H1 (cell line): ENCODE measurements around the gene PPP2R2D. TPM values are rescaled to one million over a fixed set of nuclear protein-coding genes. Genes with fewer than 3 reads are reported as not detected.

Experiments
- CTCF ChIA-PET: fragments of 300-600 bp; sonication (Branson Sonifier 250); formaldehyde crosslinking; loops from one replicate; lab custom pipeline; 2021; ENCODE audit not compliant: partially characterized antibody; lab: Charles Lee
- POLR2A ChIA-PET: fragments of 300-600 bp; sonication (Branson Sonifier 250); formaldehyde crosslinking; loops from one replicate; lab custom pipeline; 2021; ENCODE audit warnings: inconsistent platforms; ENCODE audit not compliant: partially characterized antibody; lab: Charles Lee
- DNase-seq, 2 experiments: peaks; one replicate each; pipeline versions ENCODE4 v3.0.0 to v3.0.0-alpha.2; 2010 to 2022; ENCODE audit warnings: low spot score in 2 of 2, low read depth in 1 of 2, mixed read lengths in 1 of 2
- FAIRE-seq: peaks from 2 replicates; lab custom pipeline; 2011; peaks lifted over from hg19 to GRCh38; lab: Jason Lieb, UNC
- H2AFZ ChIP-seq: 2 replicates; pipeline ENCODE4 v1.8.1; 2012; ENCODE audit warnings: low read length, inconsistent platforms
- H2AK5ac ChIP-seq: 2 replicates; pipeline ENCODE4 v1.6.1; 2013; ENCODE audit warnings: low read depth, low read length
- H2BK120ac ChIP-seq: replicated peaks from 2 replicates; pipeline ENCODE3; 2013; ENCODE audit warnings: low read depth, low read length, inconsistent platforms
- H2BK12ac ChIP-seq: 2 replicates; pipeline ENCODE4 v1.6.1; 2013; ENCODE audit warnings: low read depth, low read length
- H2BK15ac ChIP-seq: 2 replicates; pipeline ENCODE4 v1.6.1; 2013; ENCODE audit warnings: low read length
- H2BK20ac ChIP-seq: 2 replicates; pipeline ENCODE4 v1.6.1; 2013; ENCODE audit warnings: low read length
- H2BK5ac ChIP-seq: 2 replicates; pipeline ENCODE4 v1.6.1; 2013; ENCODE audit warnings: low read depth, low read length
- H3K14ac ChIP-seq: 2 replicates; pipeline ENCODE4 v1.6.1; 2013; ENCODE audit warnings: inconsistent platforms; ENCODE audit not compliant: insufficient read length
- H3K18ac ChIP-seq: 2 replicates; pipeline ENCODE4 v1.6.1; 2013; ENCODE audit warnings: low read length; ENCODE audit errors: extremely low read depth
- H3K23ac ChIP-seq: 2 replicates; pipeline ENCODE4 v1.6.1; 2013; ENCODE audit warnings: inconsistent platforms; ENCODE audit not compliant: insufficient read length
- H3K23me2 ChIP-seq: 2 replicates; pipeline ENCODE4 v1.6.1; 2013; ENCODE audit warnings: low read depth, low read length
- H3K27ac ChIP-seq: 2 replicates; pipeline ENCODE4 v1.6.1; 2011; ENCODE audit warnings: low read depth, low read length, inconsistent platforms
- H3K27me3 ChIP-seq, 4 experiments: replicated peaks in 1 of 4; 1 replicate in 1 of 4; 2 replicates in 3 of 4; pipeline versions ENCODE4 v1.6.1 to v1.8.1; 2011 to 2013; ENCODE audit warnings: low read length in 3 of 4, mild to moderate bottlenecking in 3 of 4, inconsistent platforms in 2 of 4, mixed read lengths in 2 of 4, moderate library complexity in 1 of 4; ENCODE audit not compliant: control insufficient read depth in 3 of 4, insufficient read depth in 3 of 4; ENCODE audit errors: extremely low read depth in 1 of 4
- H3K36me3 ChIP-seq, 4 experiments: 2 replicates each; pipeline versions ENCODE4 v1.6.1 to v1.8.1; 2011 to 2013; ENCODE audit warnings: mild to moderate bottlenecking in 4 of 4, low read length in 3 of 4, moderate library complexity in 2 of 4, control low read depth in 1 of 4, inconsistent platforms in 1 of 4; ENCODE audit not compliant: insufficient read depth in 4 of 4, control insufficient read depth in 2 of 4
- H3K4ac ChIP-seq: replicated peaks from 2 replicates; pipeline ENCODE3; 2013; ENCODE audit warnings: low read length, low read depth, mixed read lengths, inconsistent platforms; ENCODE audit not compliant: insufficient read length
- H3K4me1 ChIP-seq, 4 experiments: replicated peaks in 1 of 4; 1 replicate in 1 of 4; 2 replicates in 3 of 4; pipeline versions ENCODE4 v1.6.1 to v1.8.1; 2011 to 2013; ENCODE audit warnings: low read length in 3 of 4, inconsistent platforms in 2 of 4, mixed read lengths in 1 of 4; ENCODE audit not compliant: insufficient read depth in 4 of 4, control insufficient read depth in 3 of 4
- H3K4me2 ChIP-seq, 2 experiments: 2 replicates each; pipeline versions ENCODE4 v1.6.1 to v1.8.1; 2011 to 2013; ENCODE audit warnings: low read depth in 2 of 2, low read length in 2 of 2, control low read depth in 1 of 2, inconsistent platforms in 1 of 2, mild to moderate bottlenecking in 1 of 2; ENCODE audit not compliant: insufficient read depth in 1 of 2
- H3K4me3 ChIP-seq, 4 experiments: fragments of 200-600, 300-600 bp in 1 of 4; sonication (generic), shearing (Covaris generic), sonication (Bioruptor Twin) in 1 of 4; 2 replicates each; pipeline versions ENCODE4 v1.5.1 to v1.8.1; 2011 to 2016; ENCODE audit warnings: low read length in 4 of 4, low read depth in 3 of 4, control low read depth in 2 of 4, inconsistent platforms in 2 of 4, mild to moderate bottlenecking in 2 of 4, mixed read lengths in 1 of 4, moderate library complexity in 1 of 4; ENCODE audit not compliant: insufficient read depth in 2 of 4; ENCODE audit errors: extremely low read depth in 1 of 4
- H3K56ac ChIP-seq: replicated peaks from 2 replicates; pipeline ENCODE3; 2013; ENCODE audit warnings: low read depth, mild to moderate bottlenecking, mixed read lengths, low read length, inconsistent platforms; ENCODE audit not compliant: insufficient read length
- H3K79me1 ChIP-seq: 2 replicates; pipeline ENCODE4 v1.6.1; 2013; ENCODE audit warnings: low read depth, low read length, control low read depth
- H3K79me2 ChIP-seq, 2 experiments: 2 replicates each; pipeline versions ENCODE4 v1.6.1 to v1.8.1; 2012 to 2013; ENCODE audit warnings: low read length in 2 of 2, mild to moderate bottlenecking in 2 of 2, inconsistent platforms in 1 of 2; ENCODE audit not compliant: insufficient read depth in 2 of 2, control insufficient read depth in 1 of 2
- H3K9ac ChIP-seq, 4 experiments: replicated peaks in 1 of 4; 1 replicate in 1 of 4; 2 replicates in 3 of 4; pipeline versions ENCODE4 v1.6.1 to v1.8.1; 2011 to 2013; ENCODE audit warnings: low read depth in 3 of 4, low read length in 3 of 4, control low read depth in 2 of 4, mild to moderate bottlenecking in 2 of 4, moderate library complexity in 2 of 4, inconsistent platforms in 1 of 4; ENCODE audit errors: extremely low read depth in 1 of 4
- H3K9me3 ChIP-seq, 2 experiments: 2 replicates each; pipeline versions ENCODE4 v1.6.1 to v1.8.1; 2012 to 2013; ENCODE audit warnings: mild to moderate bottlenecking in 2 of 2, moderate library complexity in 2 of 2, control low read depth in 1 of 2, inconsistent platforms in 1 of 2, low read depth in 1 of 2, low read length in 1 of 2, mixed read lengths in 1 of 2; ENCODE audit not compliant: insufficient read depth in 2 of 2
- H4K20me1 ChIP-seq, 2 experiments: replicated peaks in 1 of 2; 2 replicates each; pipeline versions ENCODE3 to v1.8.1; 2011 to 2013; ENCODE audit warnings: inconsistent platforms in 2 of 2, low read length in 2 of 2, mild to moderate bottlenecking in 1 of 2; ENCODE audit not compliant: insufficient read depth in 2 of 2, control insufficient read depth in 1 of 2
- H4K5ac ChIP-seq: 2 replicates; pipeline ENCODE4 v1.6.1; 2013; ENCODE audit warnings: low read length, low read depth, mixed read lengths, inconsistent platforms; ENCODE audit not compliant: insufficient read length
- H4K8ac ChIP-seq: 2 replicates; pipeline ENCODE4 v1.8.0; 2013; ENCODE audit warnings: mild to moderate bottlenecking, moderate library complexity, low read length, inconsistent platforms; ENCODE audit not compliant: insufficient read depth; ENCODE audit errors: extremely low read depth
- H4K91ac ChIP-seq: replicated peaks from 2 replicates; pipeline ENCODE3; 2013; ENCODE audit warnings: low read length, mixed read lengths, inconsistent platforms; ENCODE audit not compliant: insufficient read length
- CBX5 ChIP-seq: fragments of 300-800, 300-1000 bp; sonication (generic); IDR thresholded peaks from 2 replicates; pipeline ENCODE4 v1.7.1; 2016; ENCODE audit warnings: antibody characterized with exemption, low read length, low read depth
- CHD2 ChIP-seq: IDR thresholded peaks from 2 replicates; pipeline ENCODE4 v1.6.1; 2012; ENCODE audit warnings: low read length, improper control_type of control experiment
- EP300 ChIP-seq, 2 experiments: IDR thresholded peaks; 1 replicate in 1 of 2; 2 replicates in 1 of 2; pipeline ENCODE4 v1.6.1; 2011 to 2012; ENCODE audit warnings: low read depth in 2 of 2, low read length in 2 of 2, mild to moderate bottlenecking in 2 of 2, borderline replicate concordance in 1 of 2, inconsistent platforms in 1 of 2, moderate library complexity in 1 of 2
- FOSL1 ChIP-seq: IDR thresholded peaks from 2 replicates; pipeline ENCODE4 v1.6.1; 2011; ENCODE audit warnings: mild to moderate bottlenecking, low read depth, low read length, moderate library complexity; ENCODE audit not compliant: insufficient read depth
- HDAC2 ChIP-seq, 2 experiments: fragments of 300-600 bp in 1 of 2; sonication (generic) in 1 of 2; IDR thresholded peaks; 2 replicates each; pipeline ENCODE4 v1.6.1; 2011 to 2012; ENCODE audit warnings: low read depth in 2 of 2, low read length in 2 of 2, mild to moderate bottlenecking in 2 of 2, moderate library complexity in 2 of 2, borderline replicate concordance in 1 of 2, inconsistent platforms in 1 of 2
- NANOG ChIP-seq: IDR thresholded peaks from 2 replicates; pipeline ENCODE4 v1.6.1; 2011; ENCODE audit warnings: low read length, low read depth, mild to moderate bottlenecking, inconsistent platforms; ENCODE audit not compliant: insufficient read depth, poor library complexity, severe bottlenecking
- SAP30 ChIP-seq: fragments of 300-600 bp; sonication (generic); IDR thresholded peaks from 2 replicates; pipeline ENCODE4 v1.7.1; 2012; ENCODE audit warnings: low read length, moderate library complexity, mild to moderate bottlenecking, inconsistent platforms; ENCODE audit not compliant: insufficient read depth, insufficient replicate concordance
- SIRT6 ChIP-seq: IDR thresholded peaks from one replicate; pipeline ENCODE4 v1.7.1; 2012; ENCODE audit warnings: low read length, inconsistent platforms
- TBP ChIP-seq: IDR thresholded peaks from 2 replicates; pipeline ENCODE4 v1.6.1; 2011; ENCODE audit warnings: low read depth, low read length, improper control_type of control experiment
- YY1 ChIP-seq: IDR thresholded peaks from 2 replicates; pipeline ENCODE4 v1.6.1; 2011; ENCODE audit warnings: low read depth, mild to moderate bottlenecking, low read length
- WGBS, 2 experiments: shearing (Covaris generic) in 1 of 2; methylation state at CpG; one replicate each; pipeline versions ENCODE4 v1.1.6 to v1.1.7; 2013 to 2015; ENCODE audit warnings: low lambda C conversion rate in 2 of 2, mixed read lengths in 2 of 2, inconsistent platforms in 1 of 2, low coverage in 1 of 2, missing lambda C conversion rate in 1 of 2; ENCODE audit not compliant: insufficient replicate concordance in 2 of 2, insufficient coverage in 1 of 2, insufficient read length in 1 of 2; ENCODE audit errors: extremely low coverage in 1 of 2, missing lambda C conversion rate in 1 of 2; 5-methylcytosine and 5-hydroxymethylcytosine counted together
- polyA plus RNA-seq, 7 experiments: library from polyadenylated mRNA; depleted of rRNA in 3 of 7; stranded (reverse) in 5 of 7; unstranded in 2 of 7; fragments of >200 nt in 5 of 7; fragments of 200-250 nt in 2 of 7; gene quantifications; 1 replicate in 5 of 7; 2 replicates in 1 of 7; 4 replicates in 1 of 7; pipeline versions ENCODE4 v1.2.1 to v1.2.3, GENCODE V29; 2011 to 2013; ENCODE audit warnings: missing spikeins in 2 of 7, mixed read lengths in 2 of 7
- total RNA-seq: library from RNA; stranded (reverse); fragmentation: NEBNext Ultra II Directional; extraction: Animal tissue kit (Norgen Biotek cat#: 25700); gene quantifications from 2 replicates; pipeline ENCODE4 v1.2.1, GENCODE V29; 2021
- TF ChIP-seq, protein P1 (sequence below): IDR thresholded peaks from 2 replicates; pipeline ENCODE4 v1.6.1; 2012; ENCODE audit warnings: inconsistent platforms
- TF ChIP-seq, protein P2 (sequence below): IDR thresholded peaks from 2 replicates; pipeline ENCODE4 v1.6.1; 2011; ENCODE audit warnings: low read depth, mild to moderate bottlenecking, low read length; ENCODE audit not compliant: insufficient read depth

PPP2R2D gene
- total and polyA plus RNA-seq, 2 of the 8 experiments (the other 6 are each of a cell fraction or from before 2014, with no cell fraction given), result 25.4 to 32.8 TPM

DNA sequence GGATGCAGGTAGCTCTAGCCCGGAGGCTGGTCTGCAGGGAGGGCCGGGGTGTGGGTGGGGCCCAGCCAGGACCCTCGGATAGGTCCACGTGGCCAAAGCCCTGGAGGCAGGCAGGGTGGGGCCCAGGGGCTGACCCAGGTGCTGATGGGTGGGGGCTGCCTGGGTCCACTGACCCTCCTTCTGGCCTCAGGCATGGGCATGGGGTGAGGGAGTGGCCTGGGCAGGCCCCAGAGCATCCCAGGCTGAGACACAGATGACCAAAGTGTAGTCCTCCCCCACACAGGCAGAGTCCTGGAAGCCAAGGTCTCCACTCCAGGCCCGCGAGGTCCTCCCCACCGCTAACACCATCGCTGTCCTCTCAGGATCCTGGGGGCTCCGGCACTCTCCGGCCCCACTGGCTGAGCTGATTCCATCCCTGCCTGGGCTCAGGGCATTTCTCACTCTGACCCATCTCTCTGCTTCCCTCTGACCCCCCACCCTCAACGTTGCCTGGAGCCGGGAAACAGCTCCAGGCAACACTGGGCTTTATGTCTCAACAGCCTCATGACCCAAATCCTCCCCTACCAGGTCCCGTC, 20.7 kb upstream of the PPP2R2D start:
- Histone ChIP-seq H3K36me3 (no peaks in the 10 kb centered on the region), H3K4me1 (peaks cover 0 to 3% (median 0%) of the 10 kb centered on the region in 4 experiments; a peak in 2 of 7 replicates), H2BK20ac (no peak overlapping the region), H3K56ac (no peak overlapping the region), H2BK5ac (no peak overlapping the region), H3K79me2 (no peaks in the 10 kb centered on the region), H3K4me3 (no peak overlapping the region), H3K14ac (no peak overlapping the region), H2AFZ (no peak overlapping the region), H4K8ac (no peak overlapping the region), H3K18ac (no peak overlapping the region), H3K27ac (no peak overlapping the region), H3K79me1 (peaks cover 3% of the 10 kb centered on the region; the same call in 1 of the 2 replicates), H4K91ac (no peak overlapping the region), H3K9me3 (peaks cover 14 to 17% of the 10 kb centered on the region in 2 experiments), H3K27me3 (peaks cover 0 to 2% (median 0%) of the 10 kb centered on the region in 4 experiments; a peak in 1 of 7 replicates), H3K9ac (no peak overlapping the region), H4K20me1 (peaks cover 0 to 10% of the 10 kb centered on the region in 2 experiments), H2BK12ac (no peak overlapping the region), H3K4me2 (no peak overlapping the region), H2BK120ac (no peak overlapping the region), H4K5ac (no peak overlapping the region), H2BK15ac (no peak overlapping the region), H3K4ac (no peak overlapping the region), H3K23me2 (peaks cover 12% of the 10 kb centered on the region; the same call in 1 of the 2 replicates), H2AK5ac (no peak overlapping the region), H3K23ac (no peak overlapping the region)
- 86% methylated on average over 10 of the region's 13 CpGs; no CpG with 5 or more reads in 1 of the 2 experiments for WGBS, 2 experiments
- DNase-seq, result no peak
- FAIRE-seq, result no peak
- CTCF ChIA-PET, result interaction anchor here (0.6 to 1.0 kb wide), 2 partner anchors 32 to 263 kb away, joined by 3 to 4 read pairs; no protein-coding TSS in a partner anchor
- POLR2A ChIA-PET, result no interaction called here
- TF ChIP-seq EP300 (IDR thresholded peaks at IDR 0.05; ENCODE audit: borderline replicate concordance in 1 of 2, low read depth in 2 of 2, low read length in 2 of 2) (no peak), FOSL1 (no peak), NANOG (no peak), HDAC2 (IDR thresholded peaks at IDR 0.05; ENCODE audit: borderline replicate concordance in 1 of 2, low read depth in 2 of 2, low read length in 2 of 2) (no peak), YY1 (no peak), TBP (no peak), SAP30 (no peak), CBX5 (no peak), CHD2 (no peak), SIRT6 (no peak)
- TF ChIP-seq, protein P1, sequence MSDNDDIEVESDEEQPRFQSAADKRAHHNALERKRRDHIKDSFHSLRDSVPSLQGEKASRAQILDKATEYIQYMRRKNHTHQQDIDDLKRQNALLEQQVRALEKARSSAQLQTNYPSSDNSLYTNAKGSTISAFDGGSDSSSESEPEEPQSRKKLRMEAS, result no peak
- TF ChIP-seq, protein P2, sequence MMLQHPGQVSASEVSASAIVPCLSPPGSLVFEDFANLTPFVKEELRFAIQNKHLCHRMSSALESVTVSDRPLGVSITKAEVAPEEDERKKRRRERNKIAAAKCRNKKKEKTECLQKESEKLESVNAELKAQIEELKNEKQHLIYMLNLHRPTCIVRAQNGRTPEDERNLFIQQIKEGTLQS, result no peak
